Spleen (tissue), 7 donors: ENCODE measurements around the gene CILP.

Experiments
- CTCF ChIP-seq, 11 experiments: fragments of 200-600 bp in 7 of 11; fragments of 450-650 bp in 4 of 11; sonication (generic) in 4 of 11; IDR thresholded peaks in 8 of 11; conservative IDR thresholded peaks in 3 of 11; 1 replicate in 7 of 11; 2 replicates in 4 of 11; pipeline versions ENCODE4 v1.4.0 to v1.8.0; 2016 to 2021; ENCODE audit warnings: antibody characterized with exemption in 11 of 11, inconsistent platforms in 4 of 11, mild to moderate bottlenecking in 1 of 11
- POLR2A ChIP-seq, 3 donors: fragments of 450-650 bp; IDR thresholded peaks; one replicate each; pipeline ENCODE4 v1.5.1; 2017; ENCODE audit warnings: antibody characterized with exemption in 3 of 3, mild to moderate bottlenecking in 1 of 3
- donor health status: DM: no; HTN: no; CAD: no; lungs with moderate emphysema.
- donor health status: DM: no; HTN: no; CAD: no.
- donor health status: DM: no; HTN: no; CAD: no.

- TF ChIP-seq CTCF (IDR thresholded peaks at IDR 0.05 in 8 of 11, conservative IDR thresholded peaks at IDR 0.05 in 3 of 11) (no peak), POLR2A (IDR thresholded peaks at IDR 0.05) (no peak)
These were observed 33.4 kb downstream of the CILP start for GRCh38 chr15:65177901-65178300.
